GM19452 (cell line): ENCODE measurements around the gene NF1.
A peak's percentile ranks its signal among the peaks of the same experiment; 100 is the strongest.
"Not testable (repeated sequence)": the region's sequence is repeated elsewhere in the genome, so short reads cannot be mapped to it uniquely, and the experiment has no call there.

Source experiments
- ATAC-seq: cut with Tn5 transposase; IDR thresholded peaks from one replicate; pipeline ENCODE4 v1.9.1; 2021; ENCODE audit not compliant: unreplicated experiment

The NF1 gene

DNA sequence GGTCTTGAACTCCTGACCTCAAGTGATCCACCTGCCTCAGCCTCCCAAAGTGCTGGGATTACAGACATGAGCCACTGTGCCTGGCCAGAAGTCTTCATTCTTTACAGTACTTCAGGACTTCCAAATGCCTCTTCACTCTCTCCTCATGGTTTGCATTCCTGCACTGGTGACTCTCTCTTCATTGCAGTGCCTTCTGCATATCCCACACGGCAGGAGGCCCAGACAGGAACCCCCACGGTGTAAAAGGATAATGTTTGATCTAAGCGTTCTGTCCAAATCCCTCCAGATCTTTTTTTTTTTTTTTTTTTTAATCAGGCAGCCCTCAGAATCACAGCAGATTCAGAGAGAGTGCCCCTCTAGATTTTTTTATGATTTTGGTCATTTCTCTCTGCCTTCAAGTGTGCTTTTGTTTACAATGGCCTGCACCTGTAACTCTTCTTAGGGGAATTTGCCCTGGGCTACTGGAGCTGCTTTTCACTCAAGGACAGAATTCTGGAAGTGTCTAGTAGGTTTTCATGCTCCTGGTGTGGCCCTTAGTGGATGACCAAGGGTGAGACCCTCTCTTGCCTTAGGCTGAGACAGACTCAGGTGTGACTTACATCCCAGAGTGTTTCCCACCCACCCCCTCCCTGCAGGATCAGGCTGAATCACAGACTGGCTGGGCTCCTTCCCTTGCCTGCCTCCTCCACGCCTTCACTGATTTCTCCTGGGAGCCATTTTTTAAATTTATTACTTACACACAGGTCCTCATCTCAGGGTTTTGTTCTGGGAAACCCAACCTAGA is 19.8 kb upstream of the NF1 start:
- no peak for ATAC-seq

DNA sequence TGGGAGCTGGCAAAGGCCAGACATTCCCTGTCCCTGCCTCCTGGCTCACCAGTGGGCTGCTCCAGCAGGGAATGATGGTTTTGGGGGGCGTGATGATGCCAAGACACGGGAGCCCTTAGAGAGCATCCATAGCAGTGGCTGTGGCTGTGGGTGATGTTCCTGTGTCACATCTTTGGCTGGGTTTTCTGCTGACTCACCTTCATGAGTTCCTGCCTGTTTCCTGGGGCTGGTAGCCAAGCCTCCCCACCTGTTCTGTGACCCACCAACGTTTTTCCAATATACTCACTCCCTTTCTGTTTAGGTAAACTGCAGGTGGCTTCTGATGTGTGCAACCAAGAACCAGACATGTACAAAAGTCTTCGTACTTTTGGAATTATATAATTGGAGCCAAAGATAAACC is 16.5 kb upstream of the NF1 start:
- ATAC-seq: no peak

DNA sequence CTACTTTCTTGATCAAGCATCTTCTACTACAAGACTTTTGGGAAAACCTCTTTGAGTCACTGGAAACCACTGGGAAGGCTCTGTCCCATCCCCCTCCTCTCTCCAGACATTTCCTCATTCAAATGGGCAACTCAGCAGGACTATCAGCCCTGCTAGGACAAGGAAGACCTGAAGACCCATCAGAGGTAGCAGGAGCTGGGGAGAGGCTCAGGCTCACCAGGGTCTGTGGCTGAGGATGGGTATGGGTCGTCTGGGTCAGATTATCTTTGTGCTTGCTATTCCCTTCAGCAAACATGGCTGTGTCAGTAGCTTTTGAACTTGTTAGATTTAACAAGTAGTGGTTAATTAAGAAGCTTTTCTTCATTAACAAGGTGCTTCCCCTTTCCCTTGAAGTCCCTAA is 15.0 kb upstream of the NF1 start:
- ATAC-seq: no peak

DNA sequence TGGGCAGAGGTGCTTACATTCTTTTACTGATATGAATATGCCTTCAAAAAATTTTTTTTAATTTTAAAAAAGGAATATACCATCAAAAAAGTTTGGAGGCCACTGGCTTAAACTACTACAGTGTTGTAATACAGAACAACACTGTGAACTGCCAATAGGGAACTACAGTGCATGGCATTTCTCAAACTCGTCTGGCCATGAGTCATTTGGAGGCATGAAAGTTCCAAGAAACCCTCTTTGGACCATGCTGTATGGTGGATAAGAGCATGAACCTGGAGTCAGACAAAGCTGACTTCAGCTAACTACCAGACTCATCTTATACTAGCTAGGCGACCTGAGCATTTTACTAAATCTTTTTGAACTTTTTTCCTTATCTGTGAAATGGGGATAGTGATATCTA is 9.2 kb upstream of the NF1 start:
- no peak for ATAC-seq

DNA sequence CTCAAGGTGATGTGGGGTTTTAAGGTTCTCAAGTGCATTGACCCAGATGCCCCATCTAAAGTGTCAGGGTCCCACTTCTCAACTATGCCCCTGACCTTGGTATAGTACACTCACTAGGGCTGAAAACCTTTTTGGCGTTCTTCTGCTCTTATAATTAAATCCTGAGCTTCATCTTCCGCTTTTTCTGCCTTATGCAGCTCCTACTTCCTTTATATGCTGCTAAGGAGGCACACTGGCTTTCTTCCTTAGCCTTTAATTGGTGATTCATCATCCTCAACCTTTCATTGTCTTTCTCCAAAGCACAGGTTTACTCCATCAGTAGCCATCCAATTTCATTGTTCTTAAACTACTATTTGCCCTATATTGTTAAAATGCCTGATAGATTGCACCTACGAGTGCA is 5.3 kb upstream of the NF1 start:
- no peak for ATAC-seq

DNA sequence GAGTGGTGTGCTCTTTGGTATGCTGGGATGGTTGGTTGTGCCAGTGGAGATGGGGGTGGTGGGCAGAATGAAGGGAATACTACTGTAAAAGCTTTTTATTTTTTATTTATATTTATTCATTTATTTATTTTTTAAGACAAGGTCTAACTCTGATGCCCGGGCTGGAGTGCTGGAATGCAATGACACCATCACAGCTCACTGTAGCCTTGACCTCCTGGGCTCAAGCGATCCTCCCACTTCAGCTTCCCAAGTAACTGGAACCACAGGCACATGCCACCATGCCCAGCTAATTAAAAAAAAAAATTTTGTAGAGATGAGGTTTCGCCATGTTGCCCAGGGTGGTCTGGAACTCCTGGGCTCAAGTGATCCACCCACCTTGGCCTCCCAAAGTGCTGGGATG is 4.1 kb upstream of the NF1 start:
- ATAC-seq: not testable (repeated sequence)

DNA sequence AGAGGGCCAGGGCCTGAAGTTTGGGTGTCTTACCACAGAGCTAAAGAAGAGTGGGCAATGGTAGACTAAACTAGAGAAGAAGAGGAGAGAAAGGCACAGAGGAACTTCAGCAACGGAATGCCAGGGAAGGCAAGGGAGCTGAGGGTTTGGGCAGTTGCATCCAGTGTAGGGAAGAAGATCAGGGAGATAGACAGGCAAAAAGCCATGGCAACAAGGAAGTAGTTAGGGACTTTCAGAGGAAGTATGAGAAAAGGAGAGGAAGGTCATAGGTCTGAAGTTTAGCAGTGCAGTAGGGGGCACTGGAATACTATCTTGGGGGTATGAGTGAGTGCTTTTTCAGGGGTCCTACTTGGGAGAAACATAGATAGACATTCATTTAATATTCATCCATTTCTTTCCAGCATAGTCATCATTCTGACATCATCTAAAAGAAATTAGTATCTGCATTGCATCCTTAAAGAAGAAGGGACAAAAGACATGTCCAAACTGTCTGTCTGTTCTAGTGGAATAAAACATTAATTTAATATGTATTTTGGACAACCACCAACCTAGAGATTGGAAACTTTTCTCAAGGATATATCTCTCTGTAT is 2.2 kb upstream of the NF1 start:
- ATAC-seq: no peak

DNA sequence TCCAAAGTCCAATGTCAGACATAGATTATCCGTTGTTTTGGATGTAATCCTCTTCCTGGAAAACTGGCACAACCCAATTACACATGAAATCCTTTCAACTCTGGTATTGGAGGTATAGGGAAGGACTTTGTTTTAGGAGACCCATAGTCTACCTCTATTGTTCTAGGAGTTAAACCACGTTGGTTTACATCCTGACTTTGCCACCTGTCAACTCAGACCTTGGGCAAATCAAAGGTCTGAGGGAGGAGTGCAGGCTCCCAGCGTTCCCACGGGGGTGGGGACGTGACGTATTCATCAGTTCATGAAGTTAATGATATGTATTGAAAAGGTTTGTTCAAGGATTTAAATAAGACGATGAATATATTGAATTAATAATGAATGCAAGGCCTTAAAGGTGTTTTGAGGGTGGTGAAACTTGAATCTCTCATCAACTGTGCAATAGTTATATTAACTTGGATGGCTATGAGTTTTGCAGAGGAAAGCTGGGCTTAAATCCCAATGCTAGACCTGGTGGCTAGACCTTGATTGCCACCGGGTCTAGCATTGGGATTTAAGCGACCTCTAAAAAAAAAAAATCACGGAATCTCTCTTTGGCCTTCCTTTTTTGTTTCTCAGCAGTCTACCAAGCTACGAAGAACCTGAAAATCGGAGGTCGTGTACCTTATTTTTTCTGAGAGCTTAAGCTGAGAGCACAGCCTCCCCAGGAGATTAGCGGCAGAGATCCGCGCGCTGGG is 744 bp upstream of the NF1 start:
- no peak for ATAC-seq

DNA sequence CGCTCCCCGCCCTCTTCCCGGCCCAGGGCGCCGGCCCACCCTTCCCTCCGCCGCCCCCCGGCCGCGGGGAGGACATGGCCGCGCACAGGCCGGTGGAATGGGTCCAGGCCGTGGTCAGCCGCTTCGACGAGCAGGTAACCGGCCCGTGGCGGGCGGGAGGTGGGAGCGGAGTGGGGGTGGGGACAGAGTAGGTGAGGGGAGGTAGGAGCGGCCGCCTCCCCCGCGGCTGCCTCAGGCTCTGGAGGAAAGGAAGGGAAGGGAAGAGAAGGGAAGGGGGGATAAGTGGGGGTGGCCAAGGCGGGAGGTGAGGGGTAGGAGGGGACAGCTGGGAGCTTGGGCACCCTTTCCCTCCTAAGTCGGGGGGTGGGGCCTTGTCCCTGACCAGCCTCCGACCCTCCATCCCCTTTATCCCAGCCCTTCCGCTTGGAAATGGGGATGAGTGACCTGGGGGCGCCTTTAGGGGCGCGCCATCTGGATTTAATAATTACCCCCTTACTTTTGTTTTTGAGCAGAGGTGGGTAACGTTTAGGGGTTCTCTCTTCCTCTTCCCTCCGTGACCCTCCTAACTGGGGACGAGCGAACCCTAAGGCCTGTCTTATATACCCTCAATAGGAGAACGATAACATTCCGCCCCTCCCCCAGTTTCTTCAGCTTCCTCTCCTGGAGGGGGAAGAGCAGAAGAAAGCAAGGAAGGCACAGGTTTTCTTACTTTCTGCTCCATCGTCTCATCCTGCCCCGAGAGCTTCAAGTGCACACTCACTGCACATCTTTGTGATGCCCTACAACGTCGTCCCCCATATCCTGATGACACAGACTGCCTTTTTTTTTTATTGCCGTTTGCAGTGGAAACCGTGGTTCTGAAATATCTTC is 694 bp downstream of the NF1 start:
- peak; percentile 5 for ATAC-seq

DNA sequence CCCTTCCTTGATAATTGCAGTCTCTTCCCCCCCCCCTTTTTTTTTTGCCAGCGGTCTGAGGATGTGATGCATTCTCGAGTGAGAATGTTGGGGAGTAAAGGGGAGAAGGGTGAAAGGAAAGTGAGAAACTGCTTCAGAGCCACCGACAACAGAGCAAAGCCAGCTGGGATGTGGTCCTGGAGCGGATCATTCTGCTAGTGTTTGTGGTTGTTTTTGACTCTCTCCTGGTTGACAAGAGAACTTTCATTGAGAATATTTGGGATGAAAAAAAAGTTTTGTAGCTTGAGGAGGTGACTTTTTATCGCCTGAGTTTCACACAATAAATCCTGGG is 1.3 kb downstream of the NF1 start:
- ATAC-seq: no peak

DNA sequence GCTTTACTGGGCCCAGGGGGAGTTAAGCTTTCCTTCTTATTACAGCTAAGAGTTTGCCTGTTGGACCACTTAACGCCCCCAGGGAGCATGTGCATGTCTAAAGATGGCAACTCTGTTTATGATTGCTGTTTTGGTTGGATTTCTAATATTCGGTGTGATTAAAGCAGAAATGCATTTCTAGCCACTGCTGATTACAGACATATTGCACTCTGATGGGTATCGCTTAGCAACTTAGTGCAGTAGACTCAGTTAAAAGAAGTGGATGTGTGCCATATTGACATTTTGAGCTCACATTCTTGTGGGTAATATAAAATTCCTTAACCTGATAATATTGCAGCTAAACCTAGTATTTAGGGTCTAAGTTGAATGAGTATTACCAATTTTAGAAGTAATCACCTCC is 4.2 kb downstream of the NF1 start:
- ATAC-seq: no peak

DNA sequence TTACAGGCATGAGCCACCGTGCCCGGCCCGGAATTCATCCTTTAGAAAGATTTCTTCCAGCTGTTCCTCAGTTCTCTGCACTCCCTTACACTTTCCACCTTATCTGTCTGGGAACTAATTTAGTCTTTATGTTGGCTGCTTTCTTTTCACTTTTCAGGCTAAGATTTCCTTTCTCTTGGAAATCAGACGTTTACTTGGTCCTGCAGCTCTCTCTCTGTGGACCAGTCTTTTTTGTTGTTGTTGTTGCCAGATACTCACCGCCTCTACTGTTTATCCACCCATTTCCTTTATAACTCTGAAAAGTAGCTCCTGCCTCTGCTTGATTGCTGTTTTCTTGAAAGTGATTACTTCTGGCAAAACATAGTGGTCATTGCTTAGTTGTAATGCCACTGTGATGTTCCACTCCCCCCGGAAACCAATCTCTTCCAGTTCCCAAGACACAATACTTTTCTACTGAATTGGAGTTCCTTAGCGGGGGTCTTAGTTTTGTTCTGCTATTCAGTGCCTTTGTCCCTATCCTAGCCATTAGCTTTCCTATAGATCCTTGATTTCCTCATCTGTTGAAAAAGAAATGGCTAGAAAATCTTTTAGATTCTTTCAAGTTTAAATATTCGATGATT is 6.2 kb downstream of the NF1 start:
- no peak for ATAC-seq

DNA sequence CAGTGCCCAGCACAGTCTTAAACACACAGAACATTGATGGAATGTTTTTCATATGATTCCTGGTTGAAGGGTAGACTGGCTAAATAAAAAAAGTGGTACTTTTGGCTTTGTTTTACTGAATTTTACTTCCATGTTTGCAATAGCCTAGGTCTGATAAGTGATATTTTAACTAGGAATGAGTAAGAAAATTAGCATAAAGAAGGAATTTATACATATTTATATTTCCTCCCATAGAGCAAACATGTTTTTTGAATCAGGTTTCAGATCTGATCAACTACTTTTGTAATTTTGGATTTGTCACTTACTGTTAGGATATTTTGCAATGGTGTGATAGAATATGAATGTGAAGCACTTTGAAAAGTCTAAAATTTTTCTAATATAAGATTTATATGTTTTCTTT is 7.2 kb downstream of the NF1 start:
- ATAC-seq: no peak

DNA sequence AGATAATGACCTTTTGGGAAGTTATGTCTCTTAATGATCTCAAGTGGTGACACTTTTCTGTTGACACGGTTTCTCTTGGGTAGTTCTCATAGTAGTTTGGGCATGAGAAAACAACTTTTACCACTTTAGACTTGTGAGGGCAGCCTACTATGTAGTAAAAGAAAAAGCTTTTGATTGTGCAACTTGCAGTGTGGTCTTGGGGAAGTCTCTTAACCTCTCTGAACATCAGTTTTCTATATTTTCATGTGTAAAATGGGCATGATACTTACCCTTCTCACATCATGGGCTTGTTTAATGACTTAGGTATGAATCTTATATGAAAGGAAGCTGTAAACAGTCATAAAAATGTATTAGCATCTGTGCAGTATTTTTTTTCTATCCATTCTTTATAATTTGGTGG is 11.2 kb downstream of the NF1 start:
- ATAC-seq: no peak

DNA sequence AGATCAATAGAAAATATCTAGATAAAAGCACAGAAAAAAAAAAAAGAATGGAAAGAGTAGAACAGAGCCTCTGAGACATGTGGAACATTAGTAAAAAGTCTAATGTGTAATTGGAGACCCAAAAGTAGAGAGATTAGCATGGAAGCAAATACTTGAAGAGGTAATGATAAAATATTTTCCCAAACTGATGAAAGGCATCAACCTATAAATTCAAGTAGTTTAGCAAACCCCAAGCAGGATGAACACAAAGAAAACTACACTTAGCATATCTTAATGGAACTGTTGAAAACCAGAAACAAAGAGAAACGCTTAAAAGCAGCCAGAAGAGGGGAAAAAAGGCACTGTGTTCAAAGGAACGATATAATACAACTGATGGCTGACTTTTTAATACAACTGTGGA is 16.4 kb downstream of the NF1 start:
- no peak for ATAC-seq

DNA sequence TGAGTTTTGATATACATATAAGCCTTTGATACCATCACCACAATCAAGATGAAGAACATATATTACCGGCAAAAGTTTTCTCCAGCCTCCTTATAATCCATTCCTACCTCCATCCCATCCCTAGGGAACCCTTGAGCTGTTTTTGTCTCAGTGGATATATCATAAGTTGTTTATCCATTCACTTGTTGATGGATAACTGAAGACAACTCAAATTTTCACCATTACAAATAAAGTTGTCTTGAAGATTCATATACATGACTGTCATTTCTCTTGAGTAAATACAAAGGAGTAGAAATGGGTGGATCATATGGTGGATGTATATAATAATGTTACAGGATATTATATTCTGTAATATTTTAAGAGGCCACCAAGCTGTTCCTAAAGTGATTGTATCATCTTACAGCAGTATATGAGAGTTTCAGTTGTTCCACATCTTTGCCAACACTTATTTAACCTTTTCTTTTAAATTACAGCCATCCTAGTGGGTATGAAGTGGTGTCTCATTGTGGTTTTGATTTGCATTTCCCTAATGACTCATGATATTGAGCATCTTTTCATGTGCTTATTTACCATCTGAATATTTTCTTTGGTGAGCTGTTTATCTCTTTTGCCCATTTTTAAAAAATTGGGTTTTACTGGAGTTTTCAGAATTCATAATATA is 17.4 kb downstream of the NF1 start:
- ATAC-seq: no peak

DNA sequence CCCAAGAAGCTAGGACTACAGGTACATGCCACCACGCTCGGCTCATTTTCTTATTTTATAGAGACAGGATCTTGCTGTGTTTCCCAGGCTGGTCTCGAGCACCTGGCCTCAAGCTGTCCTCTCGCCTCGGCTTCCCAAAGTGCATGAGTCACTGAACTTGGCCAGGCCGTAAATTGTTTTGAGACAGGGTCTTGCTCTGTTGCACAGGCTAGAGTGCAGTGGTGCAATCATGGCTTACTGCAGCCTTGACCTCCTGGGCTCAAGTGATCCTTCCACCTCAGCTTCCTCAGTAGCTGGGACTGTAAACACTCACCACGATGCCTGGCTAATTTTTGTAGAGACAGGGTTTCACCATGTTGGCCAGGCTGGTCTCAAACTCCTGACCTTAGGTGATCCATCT is 18.6 kb downstream of the NF1 start:
- ATAC-seq: not testable (repeated sequence)

DNA sequence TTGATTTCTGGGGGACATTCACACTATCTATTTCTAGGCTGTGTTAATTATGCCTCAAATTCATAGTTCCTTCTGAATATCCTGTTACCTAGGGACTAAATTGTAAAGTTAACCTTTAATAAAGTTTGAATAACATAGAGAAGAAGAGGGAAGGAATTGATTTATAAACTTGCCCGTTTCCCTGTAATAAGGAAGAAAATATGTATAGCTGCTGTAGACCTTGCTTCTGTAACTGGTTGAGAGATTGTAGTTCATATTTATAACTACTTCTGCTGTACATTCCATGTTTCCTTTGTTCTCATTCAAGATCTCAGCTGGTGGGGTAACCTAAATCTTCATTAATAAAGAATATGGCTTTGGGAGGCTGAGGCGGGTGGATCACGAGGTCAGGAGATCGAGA is 19.2 kb downstream of the NF1 start:
- no peak for ATAC-seq

DNA sequence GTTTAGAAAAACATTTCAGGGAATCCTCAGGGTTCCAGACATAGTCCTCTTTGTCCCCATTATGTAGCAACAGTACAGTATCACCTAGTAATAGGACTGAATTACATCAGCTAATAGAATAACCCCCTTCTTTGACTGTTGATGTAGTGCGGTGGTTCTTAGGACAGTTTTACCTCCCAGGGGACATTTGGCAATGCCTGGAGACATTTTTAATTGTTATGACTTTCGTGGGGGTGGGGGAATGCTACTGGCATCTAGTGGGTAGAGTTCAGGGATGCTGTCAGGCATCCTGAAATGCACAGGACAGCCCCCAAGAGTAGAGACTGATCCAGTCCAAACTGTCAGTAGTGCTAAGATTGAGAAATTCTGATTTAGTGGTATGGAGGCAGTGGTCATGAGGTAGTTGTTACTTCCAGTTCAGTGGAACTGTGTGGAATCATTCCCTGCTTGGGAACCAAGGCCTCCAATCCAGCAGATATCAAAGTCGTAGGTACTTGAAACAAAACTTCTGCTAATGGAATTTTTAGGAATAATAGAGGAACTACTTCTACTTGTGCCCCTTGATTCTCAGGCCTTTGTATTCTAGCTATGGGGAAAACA is 20.3 kb downstream of the NF1 start:
- ATAC-seq: no peak

DNA sequence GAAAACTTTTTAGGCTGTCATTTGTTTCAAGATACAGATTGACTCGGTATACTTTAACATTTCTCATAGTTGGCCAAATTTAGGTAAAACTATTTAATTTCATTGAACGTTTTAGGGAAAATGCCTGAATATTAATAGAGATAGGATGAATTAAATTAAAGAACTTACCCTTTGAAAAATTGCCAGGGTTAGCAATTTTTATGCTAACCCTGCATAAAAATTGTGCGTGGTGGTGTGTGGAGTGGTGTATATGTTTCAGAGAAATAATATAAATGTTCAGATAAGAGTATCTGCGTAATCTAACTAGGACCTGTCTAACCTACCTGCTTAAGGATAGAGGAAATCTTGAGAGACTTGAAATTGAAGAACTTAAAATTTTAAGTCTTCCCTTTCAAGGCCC is 21.4 kb downstream of the NF1 start:
- no peak for ATAC-seq
